Activated CD4-positive, alpha-beta T cell treated with anti-CD3 and anti-CD28 coated beads, Interleukin-2, amount 10 ng/mL, durations not matched to agents 7 days and 5 days (primary cell): Measurements from ENCODE around the gene FSIP1. TPM values are rescaled to one million over a fixed set of nuclear protein-coding genes. Genes with fewer than 3 reads are reported as not detected.

Experiments used
- CTCF ChIA-PET: fragments of 350-600 bp; sonication (Branson Sonifier 250); formaldehyde crosslinking; loops from one replicate; lab custom pipeline; 2021; ENCODE audit warnings: antibody characterized with exemption; lab: Charles Lee
- POLR2A ChIA-PET: fragments of 350-600 bp; sonication (Branson Sonifier 250); formaldehyde crosslinking; loops from one replicate; lab custom pipeline; 2021; ENCODE audit warnings: antibody characterized with exemption; lab: Charles Lee
- DNase-seq: peaks from one replicate; pipeline ENCODE4 v3.0.0-alpha.2; 2020
- H3K27ac Mint-ChIP-seq: one replicate; pipeline ENCODE4 v1.8.0; 2021; ENCODE audit warnings: mild to moderate bottlenecking, moderate library complexity, mixed read lengths
- H3K27me3 Mint-ChIP-seq: one replicate; pipeline ENCODE4 v1.8.0; 2021; ENCODE audit warnings: mixed read lengths
- H3K36me3 Mint-ChIP-seq: one replicate; pipeline ENCODE4 v1.8.0; 2021; ENCODE audit warnings: low read depth, mixed read lengths
- H3K4me1 Mint-ChIP-seq: one replicate; pipeline ENCODE4 v1.8.0; 2021; ENCODE audit warnings: mixed read lengths
- H3K4me3 Mint-ChIP-seq: one replicate; pipeline ENCODE4 v1.8.0; 2021; ENCODE audit warnings: mild to moderate bottlenecking, moderate library complexity, mixed read lengths
- H3K9me3 Mint-ChIP-seq: one replicate; pipeline ENCODE4 v1.8.0; 2021; ENCODE audit warnings: mixed read lengths
- total RNA-seq, 2 experiments: library from RNA; stranded (reverse); gene quantifications; one replicate each; pipeline ENCODE4 v1.2.3, GENCODE V29; 2021

FSIP1 gene
- total RNA-seq, 2 experiments from 2014 or later, result 0.30 to 0.48 TPM

DNA sequence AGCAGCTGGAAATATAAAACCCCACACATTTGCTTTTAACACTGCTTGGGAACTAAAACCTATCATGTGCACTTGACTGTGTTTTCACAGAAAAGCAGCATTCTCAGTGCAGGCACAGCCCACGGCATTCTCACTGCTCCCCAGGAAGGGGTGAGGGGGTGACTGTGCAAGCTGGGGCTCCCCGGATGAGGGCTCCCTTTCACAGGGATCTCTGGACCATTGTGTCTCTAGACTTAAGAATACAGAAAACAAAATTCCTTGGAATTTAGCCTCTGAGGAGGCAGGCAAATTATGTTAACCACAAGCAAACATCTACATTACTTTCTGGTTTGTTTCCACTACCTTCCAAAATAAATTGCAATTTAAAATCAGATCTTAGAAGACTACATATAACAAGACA lies 100.3 kb downstream of the FSIP1 start:
- CTCF ChIA-PET, result no interaction called here
- POLR2A ChIA-PET, result no interaction called here
- no peak overlapping the region for H3K27ac Mint-ChIP-seq

GRCh38 chr15:39680868-39681267 lies 101.8 kb downstream of the FSIP1 start:
- POLR2A ChIA-PET, result no interaction called here

More for the DNA sequence above, 100.3 kb downstream of the FSIP1 start:
- H3K4me1 Mint-ChIP-seq, result no peaks in the 10 kb centered on the region
- H3K27me3 Mint-ChIP-seq, result peaks cover 15% of the 10 kb centered on the region
- H3K9me3 Mint-ChIP-seq, result no peaks in the 10 kb centered on the region
- DNase-seq, result no peak
- no peaks in the 10 kb centered on the region for H3K36me3 Mint-ChIP-seq
- no peak overlapping the region for H3K4me3 Mint-ChIP-seq

DNA sequence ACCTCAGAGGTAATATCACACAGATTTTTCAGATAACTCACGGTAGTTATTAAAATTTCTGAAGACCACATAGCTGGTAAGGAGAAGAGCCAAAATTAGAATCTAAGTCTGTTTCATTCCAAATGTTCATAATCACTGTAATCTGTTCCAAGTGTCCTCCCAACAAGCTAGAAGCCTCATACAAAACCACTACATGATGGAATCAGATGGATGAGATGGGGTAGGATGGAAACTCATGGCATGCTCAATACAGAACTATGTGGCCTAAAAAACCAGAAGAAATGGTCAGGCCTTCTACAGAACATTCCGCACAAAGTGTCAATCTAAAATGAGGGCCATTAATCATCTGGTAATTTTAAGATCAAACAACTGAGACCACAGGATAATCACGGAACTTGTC lies 110.0 kb downstream of the FSIP1 start:
- Mint-ChIP-seq H3K4me3 (no peak overlapping the region), H3K9me3 (no peaks in the 10 kb centered on the region), H3K27ac (no peak overlapping the region), H3K36me3 (no peaks in the 10 kb centered on the region), H3K27me3 (peaks cover 13% of the 10 kb centered on the region), H3K4me1 (no peaks in the 10 kb centered on the region)
- CTCF ChIA-PET, result no interaction called here
- POLR2A ChIA-PET, result no interaction called here
- DNase-seq, result no peak

More at GRCh38 chr15:39680868-39681267, 101.8 kb downstream of the FSIP1 start:
- H3K27ac Mint-ChIP-seq, result no peak overlapping the region
- CTCF ChIA-PET, result no interaction called here
- no peaks in the 10 kb centered on the region for H3K36me3 Mint-ChIP-seq
- no peaks in the 10 kb centered on the region for H3K9me3 Mint-ChIP-seq
- peaks cover 15% of the 10 kb centered on the region for H3K27me3 Mint-ChIP-seq
- H3K4me3 Mint-ChIP-seq, result no peak overlapping the region
- DNase-seq, result no peak
- no peaks in the 10 kb centered on the region for H3K4me1 Mint-ChIP-seq

- H3K4me3 Mint-ChIP-seq, result no peak overlapping the region
- no peaks in the 10 kb centered on the region for H3K4me1 Mint-ChIP-seq
- H3K36me3 Mint-ChIP-seq, result no peaks in the 10 kb centered on the region
- no peaks in the 10 kb centered on the region for H3K9me3 Mint-ChIP-seq
- no peak overlapping the region for H3K27ac Mint-ChIP-seq
- no peak for DNase-seq
- peaks cover 13% of the 10 kb centered on the region for H3K27me3 Mint-ChIP-seq
- ChIA-PET POLR2A (no interaction called here), CTCF (interaction anchor here (0.7 kb wide), 1 partner anchor 141 kb away, joined by 3 read pairs; no protein-coding TSS in a partner anchor)
These were observed 110.5 kb downstream of the FSIP1 start for GRCh38 chr15:39672184-39672583.

DNA sequence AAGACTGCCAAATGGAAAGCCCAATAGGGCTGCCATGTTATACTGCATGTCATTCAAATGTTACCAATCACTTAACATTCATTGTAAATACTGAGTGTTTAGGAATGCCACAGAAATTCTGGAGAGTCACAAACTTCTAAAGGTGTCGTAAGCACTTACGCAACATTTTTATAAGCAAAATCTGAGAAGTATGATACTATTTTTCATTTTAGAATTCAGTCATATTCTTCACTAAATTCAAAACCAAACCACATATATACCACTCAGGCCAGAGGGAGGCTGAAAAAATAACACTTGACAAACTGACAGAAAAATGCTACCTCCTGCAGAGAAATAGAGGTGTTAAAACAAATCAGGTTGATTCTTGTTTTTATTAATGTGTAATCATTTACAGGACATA lies 112.0 kb downstream of the FSIP1 start:
- Mint-ChIP-seq H3K27me3 (peaks cover 13% of the 10 kb centered on the region), H3K4me3 (no peak overlapping the region), H3K36me3 (no peaks in the 10 kb centered on the region), H3K4me1 (no peaks in the 10 kb centered on the region), H3K9me3 (no peaks in the 10 kb centered on the region), H3K27ac (no peak overlapping the region)
- ChIA-PET POLR2A (interaction anchor here (0.6 kb wide), 1 partner anchor 42 kb away, joined by 4 read pairs; no protein-coding TSS in a partner anchor), CTCF (interaction anchor here (0.6 to 0.9 kb wide), 2 partner anchors 17 to 87 kb away, joined by 3 read pairs; no protein-coding TSS in a partner anchor)
- no peak for DNase-seq

DNA sequence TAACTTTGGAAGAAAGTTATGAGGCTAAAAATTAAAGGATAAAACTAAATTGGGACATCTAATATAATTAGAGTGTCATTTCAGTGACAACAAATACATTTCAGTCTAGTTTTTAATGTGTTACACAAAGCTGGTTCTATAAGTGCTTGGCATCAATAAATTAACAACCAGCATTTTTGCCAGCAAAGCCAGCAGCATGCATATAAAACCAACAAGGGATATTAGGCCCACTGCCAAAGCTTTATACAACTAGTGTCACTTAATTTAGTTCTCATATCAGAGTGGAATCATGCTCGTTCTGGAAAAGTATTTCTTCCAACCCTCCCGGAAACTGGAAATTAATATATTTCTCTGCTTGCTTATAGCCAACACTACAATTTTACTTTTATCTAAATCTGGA lies 113.0 kb downstream of the FSIP1 start:
- Mint-ChIP-seq H3K36me3 (no peaks in the 10 kb centered on the region), H3K4me1 (no peaks in the 10 kb centered on the region), H3K9me3 (no peaks in the 10 kb centered on the region), H3K27me3 (peaks cover 18% of the 10 kb centered on the region), H3K4me3 (no peak overlapping the region), H3K27ac (no peak overlapping the region)
- ChIA-PET POLR2A (no interaction called here), CTCF (interaction anchor here (0.9 kb wide), 1 partner anchor 408 kb away, joined by 3 read pairs; no protein-coding TSS in a partner anchor)
- no peak for DNase-seq

DNA sequence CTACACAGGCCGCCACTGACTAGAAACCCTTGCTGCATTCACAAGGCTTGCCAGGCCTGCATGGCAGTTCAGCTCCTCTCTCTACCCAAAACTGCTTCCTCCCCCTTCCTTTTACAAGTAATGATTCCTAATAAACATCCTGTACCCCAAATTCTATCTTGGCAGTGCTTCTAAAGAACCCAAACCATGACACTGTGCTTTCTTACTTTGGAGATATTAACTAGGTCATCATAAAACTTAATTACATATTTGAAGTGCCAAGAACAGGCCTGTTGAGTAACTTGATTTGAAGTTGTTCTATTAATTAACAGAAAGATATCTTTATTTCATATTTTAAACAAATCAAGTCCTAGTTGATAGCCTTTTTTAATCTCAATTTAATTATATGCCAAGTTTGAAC lies 113.4 kb downstream of the FSIP1 start:
- Mint-ChIP-seq H3K4me3 (no peak overlapping the region), H3K36me3 (no peaks in the 10 kb centered on the region), H3K27me3 (peaks cover 22% of the 10 kb centered on the region), H3K4me1 (no peaks in the 10 kb centered on the region), H3K27ac (no peak overlapping the region), H3K9me3 (no peaks in the 10 kb centered on the region)
- DNase-seq, result no peak
- ChIA-PET CTCF (interaction anchor here (0.9 kb wide), 1 partner anchor 408 kb away, joined by 3 read pairs; no protein-coding TSS in a partner anchor), POLR2A (no interaction called here)

DNA sequence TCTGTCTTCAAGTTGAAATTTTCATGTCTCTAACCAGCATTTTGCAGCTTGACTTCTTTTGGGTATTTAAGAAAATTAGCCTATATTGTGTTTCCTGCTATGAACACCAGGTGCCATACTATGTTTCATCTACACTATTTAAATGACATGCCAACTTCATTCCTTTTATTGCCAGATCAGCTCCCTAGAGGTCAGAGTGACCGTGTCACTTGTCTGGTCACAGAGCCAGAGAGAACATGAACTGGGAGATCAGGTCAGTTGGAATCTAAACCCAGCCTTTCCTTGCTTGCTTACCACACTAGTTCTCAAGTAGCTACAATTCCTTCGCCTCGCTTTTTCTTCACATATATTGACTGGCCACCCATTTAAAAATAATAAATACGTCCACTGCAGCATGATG lies 114.2 kb downstream of the FSIP1 start:
- DNase-seq, result no peak
- Mint-ChIP-seq H3K36me3 (no peaks in the 10 kb centered on the region), H3K27me3 (peaks cover 26% of the 10 kb centered on the region), H3K4me3 (no peak overlapping the region), H3K9me3 (no peaks in the 10 kb centered on the region), H3K27ac (no peak overlapping the region), H3K4me1 (no peaks in the 10 kb centered on the region)
- ChIA-PET POLR2A (no interaction called here), CTCF (interaction anchor here (0.6 kb wide), 1 partner anchor 1415 kb away, joined by 3 read pairs; no protein-coding TSS in a partner anchor)

GRCh38 chr15:39667382-39668127 lies 115.1 kb downstream of the FSIP1 start:
- DNase-seq, result no peak
- Mint-ChIP-seq H3K4me1 (no peaks in the 10 kb centered on the region), H3K9me3 (no peaks in the 10 kb centered on the region), H3K27ac (no peak overlapping the region), H3K27me3 (peaks cover 22% of the 10 kb centered on the region), H3K36me3 (no peaks in the 10 kb centered on the region), H3K4me3 (no peak overlapping the region)
- ChIA-PET POLR2A (no interaction called here), CTCF (interaction anchor here (0.5 to 0.9 kb wide), 2 partner anchors 17 to 25 kb away, joined by 3 to 5 read pairs; no protein-coding TSS in a partner anchor)

DNA sequence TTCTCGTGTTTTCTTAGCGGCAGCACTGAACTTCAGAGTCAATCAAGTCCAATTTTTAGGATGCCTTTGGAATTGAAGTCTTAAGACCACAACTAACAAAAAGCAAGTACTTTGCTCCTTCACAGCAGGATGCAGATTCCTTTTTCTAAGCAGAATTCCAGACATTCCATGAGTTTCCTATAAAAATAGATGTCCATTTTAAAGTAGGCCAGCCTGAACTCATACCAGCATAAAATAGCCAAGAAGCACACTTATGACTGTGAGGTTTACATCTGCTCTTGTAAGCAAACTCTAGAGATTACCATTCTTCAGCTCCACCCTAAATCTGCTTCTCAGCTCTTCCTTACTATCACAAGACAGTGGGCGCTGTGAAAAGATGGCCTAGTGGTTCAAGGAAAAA lies 116.0 kb downstream of the FSIP1 start:
- CTCF ChIA-PET, result interaction anchor here (0.5 kb wide), 1 partner anchor 26 kb away, joined by 5 read pairs; no protein-coding TSS in a partner anchor
- Mint-ChIP-seq H3K4me3 (no peak overlapping the region), H3K27me3 (peaks cover 24% of the 10 kb centered on the region), H3K36me3 (no peaks in the 10 kb centered on the region), H3K4me1 (no peaks in the 10 kb centered on the region), H3K27ac (no peak overlapping the region), H3K9me3 (no peaks in the 10 kb centered on the region)
- DNase-seq, result no peak
- POLR2A ChIA-PET, result no interaction called here

DNA sequence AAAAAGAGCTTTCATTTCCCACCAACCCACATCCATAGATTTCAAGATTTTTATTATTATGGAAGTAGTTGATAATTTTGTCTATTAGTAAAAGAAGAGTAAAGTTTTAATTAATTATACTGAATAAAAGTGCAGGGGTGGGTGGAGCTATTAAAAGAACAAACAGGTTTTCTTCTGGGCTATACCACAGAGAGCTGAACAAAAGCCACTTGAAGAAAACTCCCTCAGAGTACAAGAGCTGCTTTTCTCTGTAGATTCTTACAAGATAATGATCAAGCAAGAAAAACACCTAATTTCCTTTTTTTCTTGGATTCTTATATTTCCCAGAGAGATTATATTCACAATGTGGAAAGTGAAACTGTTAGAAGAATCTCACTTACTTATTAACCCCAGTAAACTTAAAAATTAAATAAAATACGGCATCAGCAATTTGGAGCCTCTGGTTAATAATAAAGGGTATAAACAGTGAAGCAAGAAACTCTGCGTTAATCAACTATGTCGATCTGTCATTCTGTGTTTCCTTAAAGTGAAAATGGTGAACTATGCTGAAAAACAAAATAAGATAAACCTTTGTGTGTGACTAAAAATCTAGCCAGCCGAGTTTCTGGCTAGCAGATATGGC lies 116.9 kb downstream of the FSIP1 start:
- H3K4me3 Mint-ChIP-seq, result no peak overlapping the region
- H3K27me3 Mint-ChIP-seq, result peaks cover 22% of the 10 kb centered on the region
- H3K4me1 Mint-ChIP-seq, result no peaks in the 10 kb centered on the region
- no peak for DNase-seq
- no peaks in the 10 kb centered on the region for H3K9me3 Mint-ChIP-seq
- no peaks in the 10 kb centered on the region for H3K36me3 Mint-ChIP-seq
- H3K27ac Mint-ChIP-seq, result no peak overlapping the region
- CTCF ChIA-PET, result interaction anchor here (1.2 to 1.5 kb wide), 2 partner anchors 10 to 83 kb away, joined by 3 to 5 read pairs; no protein-coding TSS in a partner anchor
- POLR2A ChIA-PET, result no interaction called here

DNA sequence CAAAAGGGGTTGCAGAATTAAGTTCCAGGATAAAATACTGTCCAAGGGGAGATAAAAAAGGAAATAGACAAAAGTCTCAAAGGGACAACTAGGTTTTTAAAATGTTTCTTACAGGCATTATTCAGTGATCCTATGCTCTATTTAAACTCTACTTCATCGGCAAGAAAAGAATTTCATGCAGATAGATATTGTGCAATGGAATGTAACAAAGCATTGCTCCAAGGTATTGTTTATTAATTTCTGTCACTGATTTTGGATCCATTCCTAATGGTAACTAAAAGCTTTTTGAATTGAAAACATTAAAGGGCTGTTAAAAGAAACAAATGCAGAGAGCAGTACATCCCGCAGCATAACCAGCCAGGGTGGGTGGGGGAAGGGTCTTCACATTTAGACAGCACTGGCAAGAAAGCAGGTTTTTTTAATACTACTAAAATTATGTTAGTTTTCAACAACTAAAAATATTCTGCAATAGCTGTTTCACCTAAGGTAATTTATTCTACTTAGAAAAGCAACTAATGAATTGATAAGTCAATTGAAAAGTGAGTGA lies 118.9 kb downstream of the FSIP1 start:
- POLR2A ChIA-PET, result no interaction called here
- Mint-ChIP-seq H3K36me3 (no peaks in the 10 kb centered on the region), H3K27me3 (peaks cover 27% of the 10 kb centered on the region), H3K4me1 (no peaks in the 10 kb centered on the region), H3K27ac (no peak overlapping the region), H3K9me3 (no peaks in the 10 kb centered on the region), H3K4me3 (no peak overlapping the region)
- CTCF ChIA-PET, result no interaction called here
- no peak for DNase-seq

GRCh38 chr15:39661776-39662175 lies 120.9 kb downstream of the FSIP1 start:
- no peaks in the 10 kb centered on the region for H3K36me3 Mint-ChIP-seq
- DNase-seq, result no peak
- H3K4me3 Mint-ChIP-seq, result no peak overlapping the region
- peaks cover 31% of the 10 kb centered on the region for H3K27me3 Mint-ChIP-seq
- POLR2A ChIA-PET, result no interaction called here
- CTCF ChIA-PET, result interaction anchor here (0.6 kb wide), 1 partner anchor 51 kb away, joined by 5 read pairs; no protein-coding TSS in a partner anchor
- no peak overlapping the region for H3K27ac Mint-ChIP-seq
- H3K4me1 Mint-ChIP-seq, result no peaks in the 10 kb centered on the region
- H3K9me3 Mint-ChIP-seq, result no peaks in the 10 kb centered on the region
